Epithelial cell of proximal tubule (primary cell): Measurements from ENCODE around the gene TMC2. TPM values are rescaled to one million over a fixed set of nuclear protein-coding genes. Genes with fewer than 3 reads are reported as not detected.
"Not testable (repeated sequence)": the region's sequence is repeated elsewhere in the genome, so short reads cannot be mapped to it uniquely, and the experiment has no call there.

Experiments
- DNase-seq: peaks from one replicate; pipeline ENCODE4 v3.0.0-alpha.2; 2011; ENCODE audit warnings: low read depth
- H3K4me3 ChIP-seq: 2 replicates; pipeline ENCODE4 v1.5.1; 2011; ENCODE audit warnings: low read depth, mild to moderate bottlenecking, low read length
- total RNA-seq: library from RNA; depleted of rRNA; stranded (reverse); fragments of >200 nt; gene quantifications from 2 replicates; pipeline ENCODE4 v1.2.3, GENCODE V29; 2015
- TF ChIP-seq, protein P1 (sequence below): conservative IDR thresholded peaks from 2 replicates; pipeline ENCODE4 v1.5.1; 2012; ENCODE audit warnings: low read depth, mild to moderate bottlenecking, low read length

The TMC2 gene
- not detected in 2 replicates for total RNA-seq

DNA sequence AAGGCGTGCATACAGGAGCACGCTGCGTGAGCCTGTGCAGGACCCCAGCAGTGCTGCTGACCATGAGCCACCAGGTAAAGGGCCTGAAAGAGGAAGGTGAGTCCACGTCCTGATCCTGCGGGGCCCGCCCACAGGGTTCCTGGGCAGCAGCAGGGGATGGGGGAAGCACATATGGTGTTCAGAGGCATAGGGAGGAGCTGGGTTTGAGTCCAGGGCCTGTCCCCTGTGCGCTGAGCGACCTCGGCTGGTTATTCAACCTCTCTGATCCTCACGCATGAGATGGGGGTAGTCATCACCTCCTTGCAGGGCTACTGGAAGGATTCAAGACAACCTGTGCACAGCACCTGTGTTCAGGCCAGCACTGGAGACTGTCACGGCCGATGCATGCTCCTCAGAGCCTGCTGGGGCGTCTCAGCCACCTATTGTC is at the start of gene TMC2:
TMC2 (plus strand) TSS at position 14 of the 427 bp plus-strand sequence; CDS start at position 63, 49 bp downstream.
- TF ChIP-seq, protein P1, sequence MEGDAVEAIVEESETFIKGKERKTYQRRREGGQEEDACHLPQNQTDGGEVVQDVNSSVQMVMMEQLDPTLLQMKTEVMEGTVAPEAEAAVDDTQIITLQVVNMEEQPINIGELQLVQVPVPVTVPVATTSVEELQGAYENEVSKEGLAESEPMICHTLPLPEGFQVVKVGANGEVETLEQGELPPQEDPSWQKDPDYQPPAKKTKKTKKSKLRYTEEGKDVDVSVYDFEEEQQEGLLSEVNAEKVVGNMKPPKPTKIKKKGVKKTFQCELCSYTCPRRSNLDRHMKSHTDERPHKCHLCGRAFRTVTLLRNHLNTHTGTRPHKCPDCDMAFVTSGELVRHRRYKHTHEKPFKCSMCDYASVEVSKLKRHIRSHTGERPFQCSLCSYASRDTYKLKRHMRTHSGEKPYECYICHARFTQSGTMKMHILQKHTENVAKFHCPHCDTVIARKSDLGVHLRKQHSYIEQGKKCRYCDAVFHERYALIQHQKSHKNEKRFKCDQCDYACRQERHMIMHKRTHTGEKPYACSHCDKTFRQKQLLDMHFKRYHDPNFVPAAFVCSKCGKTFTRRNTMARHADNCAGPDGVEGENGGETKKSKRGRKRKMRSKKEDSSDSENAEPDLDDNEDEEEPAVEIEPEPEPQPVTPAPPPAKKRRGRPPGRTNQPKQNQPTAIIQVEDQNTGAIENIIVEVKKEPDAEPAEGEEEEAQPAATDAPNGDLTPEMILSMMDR = no peak
- no peak within 1 kb of the TSS for H3K4me3 ChIP-seq
- DNase-seq = no peak

DNA sequence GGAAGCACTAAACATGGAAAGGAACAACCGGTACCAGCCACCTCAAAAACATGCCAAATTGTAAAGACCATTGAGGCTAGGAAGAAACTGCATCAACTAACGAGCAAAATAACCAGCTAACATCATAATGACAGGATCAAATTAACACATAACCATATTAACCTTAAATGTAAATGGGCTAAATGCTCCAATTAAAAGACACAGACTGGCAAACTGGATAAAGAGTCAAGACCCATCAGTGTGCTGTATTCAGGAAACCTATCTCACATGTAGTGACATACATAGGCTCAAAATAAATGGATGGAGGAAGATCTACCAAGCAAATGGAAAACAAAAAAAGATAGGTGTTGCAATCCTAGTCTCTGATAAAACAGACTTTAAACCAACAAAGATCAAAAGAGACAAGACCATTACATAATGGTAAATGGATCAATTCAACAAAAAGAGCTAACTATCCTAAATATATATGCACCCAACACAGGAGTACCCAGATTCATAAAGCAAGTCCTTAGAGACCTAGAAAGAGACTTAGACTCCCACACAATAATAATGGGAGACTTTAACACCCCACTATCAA is 33.5 kb upstream of the TMC2 start:
- not testable (repeated sequence) for H3K4me3 ChIP-seq, DNase-seq

DNA sequence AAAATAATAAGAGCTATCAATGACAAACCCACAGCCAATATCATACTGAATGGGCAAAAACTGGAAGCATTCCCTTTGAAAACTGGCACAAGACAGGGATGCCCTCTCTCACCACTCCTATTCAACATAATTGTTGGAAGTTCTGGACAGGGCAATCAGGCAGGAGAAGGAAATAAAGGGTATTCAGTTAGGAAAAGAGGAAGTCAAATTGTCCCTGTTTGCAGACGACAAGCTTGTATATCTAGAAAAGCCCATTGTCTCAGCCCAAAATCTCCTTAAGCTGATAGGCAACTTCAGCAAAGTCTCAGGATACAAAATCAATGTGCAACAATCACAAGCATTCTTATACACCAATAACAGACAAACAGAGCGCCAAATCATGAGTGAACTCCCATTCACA is 31.6 kb upstream of the TMC2 start:
- DNase-seq, H3K4me3 ChIP-seq: not testable (repeated sequence)

- not testable (repeated sequence) for DNase-seq, H3K4me3 ChIP-seq
Measured at GRCh38 chr20:2506426-2506825, 29.9 kb upstream of the TMC2 start.

- no peak for DNase-seq
- peak overlapping the region; percentile 94 for H3K4me3 ChIP-seq
- TF ChIP-seq, protein P1 = no peak
Measured at GRCh38 chr20:2507464-2507863, 28.9 kb upstream of the TMC2 start.

DNA sequence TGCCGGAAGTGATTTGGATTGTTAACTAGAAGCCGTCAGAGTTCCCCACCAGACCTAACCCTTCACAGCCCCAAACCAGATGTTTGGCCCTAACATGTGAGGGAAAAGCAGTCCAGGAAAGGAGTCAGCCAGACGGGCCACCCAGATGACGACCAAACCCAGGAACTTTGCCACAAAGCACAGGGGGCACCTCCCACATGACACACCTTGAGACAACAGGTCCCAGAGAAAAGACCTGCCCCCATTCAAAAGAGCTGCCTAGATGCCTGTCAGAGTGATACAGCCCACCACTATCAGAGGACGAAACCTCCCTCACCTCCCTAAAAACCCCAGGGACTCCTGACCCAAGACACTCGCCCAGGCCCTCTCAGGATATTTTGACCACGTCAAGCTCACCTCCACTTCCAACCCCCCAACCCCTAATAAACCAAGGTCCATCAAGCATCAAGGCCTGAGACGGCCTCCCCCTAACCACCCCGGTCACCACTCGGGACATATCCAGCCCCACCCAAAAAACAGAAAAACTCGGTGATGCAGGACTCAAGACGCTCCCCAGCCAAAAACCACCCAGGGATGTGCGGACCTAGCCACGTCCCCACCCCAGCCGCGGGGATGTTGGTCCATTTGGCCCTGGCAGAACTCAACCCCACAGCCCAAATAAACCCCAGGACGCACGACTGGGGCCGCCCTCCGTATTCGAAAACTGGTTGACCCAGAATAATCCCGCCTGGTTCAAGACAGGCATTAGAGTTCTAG is 28.3 kb upstream of the TMC2 start:
- no peak for DNase-seq
- TF ChIP-seq, protein P1 = no peak
- H3K4me3 ChIP-seq = peak overlapping the region; percentile 94

DNA sequence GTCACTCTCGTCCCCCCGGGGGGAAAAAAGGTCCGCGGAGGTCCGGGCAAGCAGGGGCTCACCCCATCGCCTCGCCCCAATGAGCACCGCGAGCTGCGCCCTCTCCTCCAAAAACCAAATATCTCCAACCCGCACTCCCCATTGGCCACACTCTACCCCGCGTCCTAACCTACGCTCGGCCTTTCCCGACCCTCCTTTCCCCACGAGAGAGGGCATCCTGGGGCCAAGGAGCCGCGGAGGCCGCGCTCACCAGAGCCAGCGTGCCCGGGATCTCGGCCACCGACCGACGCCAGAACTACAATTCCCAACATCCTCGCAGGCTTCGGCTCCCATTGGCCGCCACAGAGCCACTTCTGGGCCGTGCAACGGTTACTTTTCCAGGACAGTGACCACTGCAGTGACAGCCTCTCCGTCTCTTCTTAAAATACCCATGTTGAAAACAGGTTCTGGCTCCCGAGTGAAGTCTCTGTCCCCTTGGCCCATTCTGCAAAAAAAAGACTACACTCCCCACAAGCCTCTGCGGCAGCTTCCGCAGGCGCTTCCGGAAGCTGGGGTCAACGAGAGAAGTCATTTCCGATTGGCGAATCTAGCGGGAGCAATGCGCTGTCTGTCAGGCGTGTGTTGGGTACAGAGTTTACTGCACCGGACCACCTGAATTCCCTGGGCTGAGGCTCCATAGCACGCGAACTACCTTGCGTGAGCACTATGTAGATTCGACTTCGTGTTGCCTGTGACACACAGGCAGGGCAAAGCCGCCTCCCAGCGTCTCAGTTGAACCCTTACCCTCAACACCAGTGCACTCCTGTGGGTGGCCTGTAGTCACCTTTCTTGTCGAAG is 27.5 kb upstream of the TMC2 start, which contains the start of gene ZNF343:
ZNF343 (minus strand) TSS at position 285 of the 837 bp plus-strand sequence. CDS start 15,020 bp downstream, outside the sequence.
- peak within 1 kb of the TSS; percentile 94 for H3K4me3 ChIP-seq
- TF ChIP-seq, protein P1 = no peak
- DNase-seq = peak; percentile 44

DNA sequence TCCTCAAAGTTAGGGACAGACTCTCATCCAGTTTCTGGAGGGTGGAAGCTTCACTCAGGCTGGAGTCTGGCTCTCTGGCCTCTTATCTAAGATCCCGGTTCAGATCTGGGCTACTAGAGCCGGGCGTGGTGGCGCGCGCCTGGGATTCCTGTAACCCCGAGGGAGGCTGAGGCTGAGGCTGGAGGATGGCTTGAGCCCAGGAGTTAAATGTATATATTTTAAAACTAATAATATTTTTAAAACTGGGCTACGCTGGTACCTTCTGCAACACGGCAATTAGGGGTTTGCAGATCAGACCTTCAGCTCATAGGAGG is 26.9 kb upstream of the TMC2 start:
- TF ChIP-seq, protein P1 = no peak
- no peak for DNase-seq
- H3K4me3 ChIP-seq = peak overlapping the region; percentile 94
